Measurements from ENCODE around the gene AMER3.

Gene AMER3

DNA sequence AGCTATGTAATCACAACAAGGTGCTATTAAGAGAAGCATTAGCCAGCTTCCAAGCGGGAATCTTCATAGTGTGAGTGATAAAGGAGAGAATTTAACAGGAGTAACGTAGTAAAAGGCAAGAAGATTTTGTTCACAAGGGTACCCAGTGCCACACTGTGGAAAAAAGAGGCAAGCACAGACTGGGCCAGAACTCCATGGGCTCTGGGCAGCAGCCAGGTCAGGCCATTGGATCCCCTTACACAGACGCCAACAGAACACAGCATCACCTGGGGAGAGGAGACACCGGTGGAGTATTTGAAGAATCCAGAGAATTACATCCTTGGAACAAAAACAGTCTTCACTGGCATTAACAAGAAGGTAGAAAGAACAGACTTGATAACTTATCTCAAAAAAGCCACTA lies 21.2 kb downstream of the AMER3 start:
- TF ChIP-seq RAD21 (IDR thresholded peaks at IDR 0.05; ENCODE audit: low read depth) (peak; percentile 11; the same call in 1 of the 2 replicates), ZBTB7A (IDR thresholded peaks at IDR 0.05; ENCODE audit: low read depth) (no peak)

DNA sequence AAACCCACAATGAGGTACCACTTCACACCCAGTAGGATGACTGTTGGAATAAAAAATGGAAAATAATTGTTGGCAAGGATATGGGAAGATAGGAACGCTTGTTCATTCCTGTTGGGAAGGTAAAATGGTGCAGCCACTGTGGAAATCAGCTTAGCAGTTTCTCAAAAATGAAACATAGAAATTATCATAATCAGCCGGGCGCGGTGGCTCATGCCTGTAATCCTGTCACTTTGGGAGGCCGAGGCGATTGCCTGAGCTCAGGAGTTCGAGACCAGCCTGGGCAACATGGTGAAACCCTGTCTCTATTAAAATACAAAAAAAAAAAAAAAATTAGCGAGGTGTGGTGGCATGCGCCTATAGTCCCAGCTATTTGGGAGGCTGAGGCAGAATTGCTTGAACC lies 23.4 kb downstream of the AMER3 start:
- TF ChIP-seq RAD21 (IDR thresholded peaks at IDR 0.05; ENCODE audit: low read depth) (no peak), TAF1 (IDR thresholded peaks at IDR 0.05; ENCODE audit: low read depth) (no peak), EP300 (IDR thresholded peaks at IDR 0.05; ENCODE audit: borderline replicate concordance) (no peak), CREB1 (IDR thresholded peaks at IDR 0.05; ENCODE audit: low read depth) (no peak), CEBPB (IDR thresholded peaks at IDR 0.05) (no peak), TEAD4 (IDR thresholded peaks at IDR 0.05) (no peak), YY1 (IDR thresholded peaks at IDR 0.05; ENCODE audit: low read depth) (no peak), EGR1 (IDR thresholded peaks at IDR 0.05) (no peak), TCF12 (IDR thresholded peaks at IDR 0.05; ENCODE audit: low read depth) (no peak), NFIC (IDR thresholded peaks at IDR 0.05) (no peak), FOXM1 (IDR thresholded peaks at IDR 0.05; ENCODE audit: borderline replicate concordance, low read depth) (no peak), ZBTB7A (IDR thresholded peaks at IDR 0.05; ENCODE audit: low read depth) (no peak)
- TF ChIP-seq, protein P1, sequence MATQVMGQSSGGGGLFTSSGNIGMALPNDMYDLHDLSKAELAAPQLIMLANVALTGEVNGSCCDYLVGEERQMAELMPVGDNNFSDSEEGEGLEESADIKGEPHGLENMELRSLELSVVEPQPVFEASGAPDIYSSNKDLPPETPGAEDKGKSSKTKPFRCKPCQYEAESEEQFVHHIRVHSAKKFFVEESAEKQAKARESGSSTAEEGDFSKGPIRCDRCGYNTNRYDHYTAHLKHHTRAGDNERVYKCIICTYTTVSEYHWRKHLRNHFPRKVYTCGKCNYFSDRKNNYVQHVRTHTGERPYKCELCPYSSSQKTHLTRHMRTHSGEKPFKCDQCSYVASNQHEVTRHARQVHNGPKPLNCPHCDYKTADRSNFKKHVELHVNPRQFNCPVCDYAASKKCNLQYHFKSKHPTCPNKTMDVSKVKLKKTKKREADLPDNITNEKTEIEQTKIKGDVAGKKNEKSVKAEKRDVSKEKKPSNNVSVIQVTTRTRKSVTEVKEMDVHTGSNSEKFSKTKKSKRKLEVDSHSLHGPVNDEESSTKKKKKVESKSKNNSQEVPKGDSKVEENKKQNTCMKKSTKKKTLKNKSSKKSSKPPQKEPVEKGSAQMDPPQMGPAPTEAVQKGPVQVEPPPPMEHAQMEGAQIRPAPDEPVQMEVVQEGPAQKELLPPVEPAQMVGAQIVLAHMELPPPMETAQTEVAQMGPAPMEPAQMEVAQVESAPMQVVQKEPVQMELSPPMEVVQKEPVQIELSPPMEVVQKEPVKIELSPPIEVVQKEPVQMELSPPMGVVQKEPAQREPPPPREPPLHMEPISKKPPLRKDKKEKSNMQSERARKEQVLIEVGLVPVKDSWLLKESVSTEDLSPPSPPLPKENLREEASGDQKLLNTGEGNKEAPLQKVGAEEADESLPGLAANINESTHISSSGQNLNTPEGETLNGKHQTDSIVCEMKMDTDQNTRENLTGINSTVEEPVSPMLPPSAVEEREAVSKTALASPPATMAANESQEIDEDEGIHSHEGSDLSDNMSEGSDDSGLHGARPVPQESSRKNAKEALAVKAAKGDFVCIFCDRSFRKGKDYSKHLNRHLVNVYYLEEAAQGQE (IDR thresholded peaks at IDR 0.05; ENCODE audit: low read depth), result no peak
- TF ChIP-seq, protein P2, sequence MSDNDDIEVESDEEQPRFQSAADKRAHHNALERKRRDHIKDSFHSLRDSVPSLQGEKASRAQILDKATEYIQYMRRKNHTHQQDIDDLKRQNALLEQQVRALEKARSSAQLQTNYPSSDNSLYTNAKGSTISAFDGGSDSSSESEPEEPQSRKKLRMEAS (IDR thresholded peaks at IDR 0.05), result no peak
- TF ChIP-seq, protein P3, sequence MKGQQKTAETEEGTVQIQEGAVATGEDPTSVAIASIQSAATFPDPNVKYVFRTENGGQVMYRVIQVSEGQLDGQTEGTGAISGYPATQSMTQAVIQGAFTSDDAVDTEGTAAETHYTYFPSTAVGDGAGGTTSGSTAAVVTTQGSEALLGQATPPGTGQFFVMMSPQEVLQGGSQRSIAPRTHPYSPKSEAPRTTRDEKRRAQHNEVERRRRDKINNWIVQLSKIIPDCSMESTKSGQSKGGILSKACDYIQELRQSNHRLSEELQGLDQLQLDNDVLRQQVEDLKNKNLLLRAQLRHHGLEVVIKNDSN (IDR thresholded peaks at IDR 0.05), result no peak

DNA sequence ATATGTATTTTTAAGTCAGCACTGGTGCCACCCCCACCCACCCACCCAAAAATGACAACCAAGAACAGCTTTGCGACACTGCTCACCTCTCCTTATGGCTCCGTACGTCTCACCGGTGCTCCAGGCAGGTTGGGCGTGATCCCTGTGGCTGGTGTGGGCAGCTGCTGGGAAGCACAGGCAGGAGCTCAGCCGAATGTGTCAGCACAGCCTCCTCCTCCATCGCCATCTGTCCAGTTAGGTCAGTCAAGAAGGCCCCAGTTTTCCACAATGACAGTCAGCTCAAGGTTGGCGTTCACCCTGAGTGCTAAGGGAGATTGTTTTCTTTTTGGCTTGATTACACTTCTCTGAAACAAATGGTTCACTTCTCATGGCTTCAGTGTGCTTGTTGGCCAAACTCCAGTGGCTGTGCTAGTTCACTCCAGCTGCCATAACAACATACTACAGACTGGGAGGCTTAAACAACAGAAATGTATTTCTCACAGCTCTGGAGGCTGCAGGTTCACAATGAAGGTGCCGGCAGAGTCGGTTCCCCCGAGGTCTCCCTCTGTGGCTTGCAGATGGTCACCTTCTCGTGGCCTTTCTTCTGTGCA lies 30.2 kb downstream of the AMER3 start:
- no peak for TF ChIP-seq CEBPB (IDR thresholded peaks at IDR 0.05)
- no peak for TF ChIP-seq RAD21 (IDR thresholded peaks at IDR 0.05; ENCODE audit: low read depth)
- TF ChIP-seq, protein P3 (IDR thresholded peaks at IDR 0.05), result no peak
- TF ChIP-seq ZBTB7A (IDR thresholded peaks at IDR 0.05; ENCODE audit: low read depth), result no peak
- no peak for TF ChIP-seq TCF12 (IDR thresholded peaks at IDR 0.05; ENCODE audit: low read depth)
- no peak for TF ChIP-seq CREB1 (IDR thresholded peaks at IDR 0.05; ENCODE audit: low read depth)
- TF ChIP-seq EP300 (IDR thresholded peaks at IDR 0.05; ENCODE audit: borderline replicate concordance), result no peak
- TF ChIP-seq FOXM1 (IDR thresholded peaks at IDR 0.05; ENCODE audit: borderline replicate concordance, low read depth), result no peak
- TF ChIP-seq TEAD4 (IDR thresholded peaks at IDR 0.05), result no peak
- TF ChIP-seq, protein P1 (IDR thresholded peaks at IDR 0.05; ENCODE audit: low read depth), result no peak
- TF ChIP-seq EGR1 (IDR thresholded peaks at IDR 0.05), result no peak
- no peak for TF ChIP-seq NFIC (IDR thresholded peaks at IDR 0.05)
- TF ChIP-seq, protein P2 (IDR thresholded peaks at IDR 0.05), result no peak
- no peak for TF ChIP-seq YY1 (IDR thresholded peaks at IDR 0.05; ENCODE audit: low read depth)
- no peak for TF ChIP-seq TAF1 (IDR thresholded peaks at IDR 0.05; ENCODE audit: low read depth)

DNA sequence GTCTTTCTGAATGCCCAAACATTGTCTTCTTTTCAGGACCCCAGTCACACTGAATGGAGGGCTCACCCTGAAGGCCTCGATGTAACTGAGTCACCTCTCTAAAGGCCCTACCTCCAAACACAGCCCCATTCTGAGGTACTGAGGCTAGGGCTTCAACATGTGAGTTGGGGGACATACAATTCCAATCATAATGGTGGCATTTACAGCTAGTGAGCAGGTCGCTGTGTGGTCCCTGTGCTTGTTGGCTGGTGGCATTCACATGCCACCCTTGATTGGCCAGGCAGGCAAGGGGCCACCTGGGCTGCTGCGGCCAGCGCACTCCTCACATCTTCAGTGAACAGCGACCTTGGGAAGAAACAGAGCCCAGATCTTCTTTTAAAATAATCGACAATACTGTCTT lies 30.7 kb downstream of the AMER3 start:
- TF ChIP-seq, protein P3 (IDR thresholded peaks at IDR 0.05), result no peak
- TF ChIP-seq TAF1 (IDR thresholded peaks at IDR 0.05; ENCODE audit: low read depth) (no peak), RAD21 (IDR thresholded peaks at IDR 0.05; ENCODE audit: low read depth) (no peak), ZBTB7A (IDR thresholded peaks at IDR 0.05; ENCODE audit: low read depth) (no peak), YY1 (IDR thresholded peaks at IDR 0.05; ENCODE audit: low read depth) (no peak), FOXM1 (IDR thresholded peaks at IDR 0.05; ENCODE audit: borderline replicate concordance, low read depth) (no peak), CREB1 (IDR thresholded peaks at IDR 0.05; ENCODE audit: low read depth) (no peak), EGR1 (IDR thresholded peaks at IDR 0.05) (no peak), NFIC (IDR thresholded peaks at IDR 0.05) (no peak), TCF12 (IDR thresholded peaks at IDR 0.05; ENCODE audit: low read depth) (no peak), CEBPB (IDR thresholded peaks at IDR 0.05) (no peak)
- TF ChIP-seq, protein P2 (IDR thresholded peaks at IDR 0.05), result no peak
- TF ChIP-seq, protein P1 (IDR thresholded peaks at IDR 0.05; ENCODE audit: low read depth), result no peak
